Measurements from ENCODE around the gene FAM3A. TPM values are rescaled to one million over a fixed set of nuclear protein-coding genes. Genes with fewer than 3 reads are reported as not detected.

FAM3A gene
- total and polyA plus RNA-seq, 9 of the 15 experiments (the other 6 are each of a cell fraction or from before 2014, with no cell fraction given), result 0.75 to 70.6 (median 27.0) TPM

GRCh38 chrX:154515966-154516655 is at the start of gene FAM3A (continued):
- peak; percentile 62 for TF ChIP-seq TAF1 (IDR thresholded peaks at IDR 0.05; ENCODE audit: control insufficient read depth, extremely low read depth, insufficient read depth, low read length, severe bottlenecking)
- TF ChIP-seq POLR2G (IDR thresholded peaks at IDR 0.05; ENCODE audit: low read depth, low read length), result peak; percentile 79
- TF ChIP-seq GATAD2A (IDR thresholded peaks at IDR 0.05), result peak; percentile 52; the same call in 1 of the 2 replicates
- TF ChIP-seq ETV1 (tag; conservative IDR thresholded peaks at IDR 0.05; ENCODE audit: low read depth), result peak; percentile 92
- TF ChIP-seq MBD2 (IDR thresholded peaks at IDR 0.05; ENCODE audit: borderline replicate concordance, low read depth), result peak; percentile 28; the same call in 1 of the 2 replicates
- TF ChIP-seq SRF (CRISPR knock-in tag; IDR thresholded peaks at IDR 0.05), result peak in 1 of 2 experiments; percentile 85; a peak in 1 of 4 replicates
- TF ChIP-seq GMEB1 (CRISPR knock-in tag; IDR thresholded peaks at IDR 0.05), result no peak; the same call in 1 of the 2 replicates
- TF ChIP-seq SIN3A (IDR thresholded peaks at IDR 0.05; ENCODE audit: borderline replicate concordance in 2 of 2, control insufficient read depth in 1 of 2, low read depth in 2 of 2, low read length in 2 of 2), result peak in 1 of 2 experiments; percentile 59; a peak in 1 of 4 replicates
- 0 out of 2 replicates have a peak, but pooled peaks have one; percentile 23 for TF ChIP-seq MYC (IDR thresholded peaks at IDR 0.05; ENCODE audit: low read depth, low read length)
- no peak for TF ChIP-seq MYC (CRISPR knock-in tag; IDR thresholded peaks at IDR 0.05; ENCODE audit: borderline replicate concordance, low read depth)
- no peak for TF ChIP-seq TCF15 (CRISPR knock-in tag; IDR thresholded peaks at IDR 0.05)
- TF ChIP-seq, protein P1, sequence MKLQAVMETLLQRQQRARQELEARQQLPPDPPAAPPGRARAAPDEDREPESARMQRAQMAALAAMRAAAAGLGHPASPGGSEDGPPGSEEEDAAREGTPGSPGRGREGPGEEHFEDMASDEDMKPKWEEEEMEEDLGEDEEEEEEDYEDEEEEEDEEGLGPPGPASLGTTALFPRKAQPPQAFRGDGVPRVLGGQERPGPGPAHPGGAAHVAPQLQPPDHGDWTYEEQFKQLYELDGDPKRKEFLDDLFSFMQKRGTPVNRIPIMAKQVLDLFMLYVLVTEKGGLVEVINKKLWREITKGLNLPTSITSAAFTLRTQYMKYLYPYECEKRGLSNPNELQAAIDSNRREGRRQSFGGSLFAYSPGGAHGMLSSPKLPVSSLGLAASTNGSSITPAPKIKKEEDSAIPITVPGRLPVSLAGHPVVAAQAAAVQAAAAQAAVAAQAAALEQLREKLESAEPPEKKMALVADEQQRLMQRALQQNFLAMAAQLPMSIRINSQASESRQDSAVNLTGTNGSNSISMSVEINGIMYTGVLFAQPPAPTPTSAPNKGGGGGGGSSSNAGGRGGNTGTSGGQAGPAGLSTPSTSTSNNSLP (IDR thresholded peaks at IDR 0.05; ENCODE audit: borderline replicate concordance, low read depth, low read length), result no peak
- 0 out of 2 replicates have a peak, but pooled peaks have one; percentile 56 for TF ChIP-seq ZNF609 (CRISPR knock-in tag; IDR thresholded peaks at IDR 0.05; ENCODE audit: borderline replicate concordance)
